Hypothalamus (tissue), 51 donors: ENCODE results near the gene NLRP9.
"Not testable (repeated sequence)": the region's sequence is repeated elsewhere in the genome, so short reads cannot be mapped to it uniquely, and the experiment has no call there.

ENCODE experiments used
- DNase-seq, 51 donors: peaks; one replicate each; lab custom pipeline; 2025; lab: John Stamatoyannopoulos, UW

The NLRP9 gene

DNA sequence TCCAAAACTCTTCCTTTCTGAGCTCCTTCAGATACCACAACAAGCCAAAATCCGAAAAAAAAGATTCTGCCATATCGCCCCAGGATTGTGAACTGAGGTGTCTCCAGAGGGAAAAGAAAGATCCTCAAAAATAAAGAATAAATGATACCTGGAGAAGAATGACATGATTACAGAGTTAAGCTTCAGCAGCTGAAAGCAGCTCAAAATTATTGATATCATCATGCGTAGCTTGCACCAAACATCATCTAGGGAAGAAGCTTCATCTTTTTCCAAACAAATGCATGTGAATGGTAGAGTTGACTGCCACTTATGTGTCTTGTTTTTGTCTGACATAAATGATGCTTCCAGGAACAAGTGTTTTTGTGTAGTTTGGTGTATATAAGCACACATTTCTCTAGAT is at the start of gene NLRP9:
TSS of gene NLRP9 (minus strand) at position 101 of the 400 bp plus-strand sequence. CDS start at position 73, 28 bp downstream.
- DNase-seq: no peak

DNA sequence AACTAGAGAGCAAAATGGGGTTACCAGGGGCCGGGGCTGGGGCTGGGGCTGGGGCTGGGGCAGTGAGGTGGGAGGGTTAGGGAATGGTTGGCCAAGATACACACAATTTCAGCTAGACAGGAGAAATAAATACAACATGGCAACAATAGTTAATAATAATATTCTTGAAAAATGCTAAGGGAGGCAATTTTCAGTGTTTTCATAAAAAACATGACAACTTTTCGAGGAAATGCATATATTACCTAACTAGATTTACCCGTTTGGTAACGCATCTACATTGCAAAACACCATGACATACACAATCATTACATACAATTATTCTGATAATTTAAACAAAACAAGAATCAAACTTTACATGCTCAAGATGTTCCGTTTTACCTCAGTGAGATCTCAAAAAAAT is 42.9 kb upstream of the NLRP9 start:
- no peak for DNase-seq

DNA sequence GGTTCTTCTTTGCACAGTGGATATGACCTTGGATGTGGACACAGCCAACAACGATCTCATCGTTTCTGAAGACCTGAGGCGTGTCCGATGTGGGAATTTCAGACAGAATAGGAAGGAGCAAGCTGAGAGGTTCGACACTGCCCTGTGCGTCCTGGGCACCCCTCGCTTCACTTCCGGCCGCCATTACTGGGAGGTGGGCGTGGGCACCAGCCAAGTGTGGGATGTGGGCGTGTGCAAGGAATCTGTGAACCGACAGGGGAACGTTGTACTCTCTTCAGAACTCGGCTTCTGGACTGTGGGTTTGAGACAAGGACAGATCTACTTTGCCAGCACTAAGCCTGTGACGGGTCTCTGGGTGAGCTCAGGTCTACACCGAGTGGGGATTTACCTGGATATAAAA is 40.1 kb upstream of the NLRP9 start:
- DNase-seq: no peak

DNA sequence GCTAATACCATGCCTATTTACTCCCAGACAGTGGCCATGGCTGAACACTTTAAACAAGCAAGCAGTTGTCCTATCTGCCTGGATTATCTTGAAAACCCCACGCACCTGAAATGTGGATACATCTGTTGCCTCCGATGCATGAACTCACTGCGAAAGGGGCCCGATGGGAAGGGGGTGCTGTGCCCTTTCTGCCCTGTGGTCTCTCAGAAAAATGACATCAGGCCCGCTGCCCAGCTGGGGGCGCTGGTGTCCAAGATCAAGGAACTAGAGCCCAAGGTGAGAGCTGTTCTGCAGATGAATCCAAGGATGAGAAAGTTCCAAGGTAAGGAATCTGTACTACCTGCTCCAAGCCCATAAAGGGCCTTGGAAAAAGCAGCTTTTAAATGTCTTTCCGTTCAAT is 39.3 kb upstream of the NLRP9 start:
- DNase-seq: no peak

DNA sequence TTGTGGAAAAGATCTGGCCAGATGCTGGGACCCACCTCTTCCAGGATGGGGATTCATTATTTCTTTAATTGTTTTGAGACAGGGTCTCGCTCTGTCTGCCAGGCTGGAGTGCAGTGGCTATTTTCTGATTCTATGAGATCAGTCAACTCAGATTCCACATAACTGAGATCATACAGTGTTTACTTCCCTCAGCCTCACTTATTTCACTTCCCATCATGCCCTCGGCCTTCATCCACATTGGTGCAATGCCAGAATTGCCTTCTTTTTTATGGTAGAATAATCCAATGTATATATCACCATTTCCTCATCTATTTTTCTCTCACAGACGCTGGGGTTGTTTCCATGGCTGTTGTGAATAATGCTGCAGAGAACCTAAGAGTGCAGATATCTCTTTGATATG is 31.4 kb upstream of the NLRP9 start:
- DNase-seq: not testable (repeated sequence)

DNA sequence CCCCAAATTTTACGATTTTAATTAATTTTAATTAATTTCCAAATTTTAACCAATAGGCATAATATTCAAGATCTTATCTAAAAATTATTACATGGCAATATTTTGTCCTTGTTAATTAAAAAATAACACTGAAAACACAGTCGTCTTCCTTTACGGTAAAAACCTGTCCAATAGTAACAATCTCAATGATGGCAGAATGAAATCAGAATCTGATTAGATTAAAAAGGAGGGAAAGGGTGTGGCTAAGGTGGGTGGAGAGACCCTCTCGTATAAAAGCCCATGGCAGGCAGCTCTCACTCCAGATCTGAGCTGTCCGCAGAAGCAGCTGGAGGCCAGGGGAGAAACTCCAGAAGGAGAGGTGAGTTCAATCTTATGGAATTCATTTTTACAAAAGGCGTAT is 30.6 kb upstream of the NLRP9 start, which contains the start of gene RFPL4AL1:
TSS of gene RFPL4AL1 (plus strand) at position 301 of the 400 bp plus-strand sequence. CDS start 2,687 bp downstream, outside the sequence.
- not testable (repeated sequence) for DNase-seq

DNA sequence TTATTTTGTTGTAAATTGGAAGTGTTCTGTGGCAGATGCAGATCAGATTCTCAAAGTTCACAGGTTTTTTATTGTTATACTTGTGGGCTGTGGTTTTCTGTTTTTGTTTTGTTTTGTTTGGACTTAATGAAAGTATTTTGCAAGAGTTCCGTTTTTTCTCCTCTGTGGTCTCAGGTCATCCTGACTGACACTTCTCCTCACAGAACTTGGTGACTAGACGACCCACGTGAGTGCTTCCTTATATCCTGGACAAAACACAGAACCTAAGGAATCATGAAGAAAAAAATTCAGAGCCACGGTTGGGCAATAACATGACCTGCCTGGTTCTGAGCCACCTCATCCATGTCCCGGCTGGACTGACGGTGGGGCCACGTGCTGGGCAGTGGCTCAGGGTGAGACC is 28.3 kb upstream of the NLRP9 start:
- DNase-seq: peak in 2 of 51 donors; percentile 0 to 32

DNA sequence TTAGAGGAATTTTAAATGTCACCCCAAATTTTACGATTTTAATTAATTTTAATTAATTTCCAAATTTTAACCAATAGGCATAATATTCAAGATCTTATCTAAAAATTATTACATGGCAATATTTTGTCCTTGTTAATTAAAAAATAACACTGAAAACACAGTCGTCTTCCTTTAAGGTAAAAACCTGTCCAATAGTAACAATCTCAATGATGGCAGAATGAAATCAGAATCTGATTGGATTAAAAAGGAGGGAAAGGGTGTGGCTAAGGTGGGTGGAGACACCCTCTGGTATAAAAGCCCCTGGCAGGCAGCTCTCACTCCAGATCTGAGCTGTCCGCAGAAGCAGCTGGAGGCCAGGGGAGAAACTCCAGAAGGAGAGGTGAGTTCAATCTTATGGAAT is 20.6 kb upstream of the NLRP9 start, which contains the start of gene RFPL4A:
TSS of gene RFPL4A (plus strand) at position 301 of the 400 bp plus-strand sequence. CDS start 2,704 bp downstream, outside the sequence.
- DNase-seq: not testable (repeated sequence)

DNA sequence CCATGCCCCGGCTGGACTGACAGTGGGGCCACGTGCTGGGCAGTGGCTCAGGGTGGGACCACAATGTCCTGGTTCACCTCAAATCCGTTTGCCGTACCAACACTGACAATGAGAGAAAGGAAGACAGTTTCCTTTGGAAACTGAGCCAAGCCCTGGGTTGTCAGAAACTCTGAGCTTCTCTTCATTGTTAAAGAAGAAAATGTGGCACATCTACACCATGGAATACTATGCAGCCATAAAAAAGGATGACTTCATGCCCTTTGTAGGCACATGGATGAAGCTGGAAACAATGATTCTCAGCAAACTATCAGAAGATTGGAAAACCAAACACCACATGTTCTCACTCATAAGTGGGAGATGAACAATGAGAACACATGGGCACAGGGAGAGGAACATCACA is 18.6 kb upstream of the NLRP9 start:
- DNase-seq: not testable (repeated sequence)

DNA sequence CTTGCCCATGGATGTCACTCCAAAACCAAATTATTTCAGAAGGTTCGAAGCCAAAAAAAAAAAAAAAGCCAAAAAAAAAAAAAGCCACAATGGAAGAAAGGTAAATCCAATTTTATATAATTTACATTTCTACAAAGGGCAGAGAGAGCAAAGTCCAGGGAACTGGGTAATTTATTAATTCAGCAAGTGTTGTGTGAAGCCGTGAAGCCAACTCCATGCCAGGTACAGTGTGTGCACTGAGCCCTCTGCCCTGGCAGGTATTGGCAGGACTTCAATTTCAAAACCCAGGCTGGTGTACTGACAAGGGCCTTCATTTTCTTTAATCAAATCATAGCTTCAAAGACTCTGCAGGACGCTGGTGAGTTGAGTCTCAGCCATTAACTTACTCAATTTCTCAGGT is 15.2 kb upstream of the NLRP9 start:
- no peak for DNase-seq

DNA sequence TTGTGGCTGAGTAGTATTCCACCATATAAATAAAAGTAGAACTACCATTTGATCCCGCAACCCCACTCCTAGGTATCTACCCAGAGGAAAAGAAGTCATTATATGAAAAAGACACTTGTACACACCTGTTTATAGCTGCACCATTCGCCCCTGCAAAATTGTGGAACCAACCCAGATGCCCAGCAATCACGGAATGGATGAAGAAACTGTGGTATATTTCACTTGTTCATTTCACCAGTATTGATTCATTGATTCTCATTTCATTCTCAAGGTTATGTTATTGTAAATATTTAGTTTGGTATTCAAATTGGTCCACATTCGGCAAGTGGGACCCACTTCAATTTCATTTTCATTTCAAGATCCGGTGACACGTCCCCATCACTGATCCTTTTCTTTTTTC is 12.5 kb upstream of the NLRP9 start:
- no peak for DNase-seq

DNA sequence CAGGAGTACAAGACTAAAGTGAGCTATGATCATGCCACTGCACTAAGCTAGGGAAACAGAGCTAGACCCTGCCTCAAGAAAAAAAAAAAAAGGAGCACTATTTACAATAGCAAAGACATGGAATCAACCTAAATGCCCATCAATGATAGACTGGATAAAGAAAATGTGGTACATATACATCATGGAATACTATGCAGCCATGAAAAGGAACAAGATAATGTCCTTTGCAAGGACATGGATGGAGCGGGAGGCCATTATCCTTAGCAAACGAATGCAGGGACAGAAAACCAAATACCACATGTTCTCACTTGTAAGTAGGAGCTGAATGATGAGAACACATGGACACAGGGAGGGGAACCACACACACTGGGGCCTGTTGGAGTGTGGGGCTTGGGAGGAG is 7.8 kb downstream of the NLRP9 start:
- DNase-seq: not testable (repeated sequence)

DNA sequence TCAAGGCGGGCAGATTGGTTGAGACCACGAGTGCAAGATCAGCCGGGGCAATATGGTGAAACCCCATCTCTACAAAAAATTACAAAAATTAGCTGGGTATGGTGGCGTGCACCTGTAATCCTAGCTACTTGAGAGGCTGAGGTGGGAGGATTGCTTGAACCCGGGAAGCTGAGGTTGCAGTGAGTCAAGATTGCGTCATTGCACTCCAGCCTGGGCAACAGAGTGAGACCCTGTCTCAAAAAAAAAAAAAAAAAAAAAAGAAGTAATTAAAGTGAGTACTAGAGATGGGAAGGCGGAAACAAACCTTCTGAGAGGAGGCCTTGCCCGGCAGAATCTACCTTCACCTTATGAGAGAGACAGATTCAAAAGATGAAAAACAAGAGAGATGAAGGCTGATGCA is 14.7 kb downstream of the NLRP9 start:
- no peak for DNase-seq

DNA sequence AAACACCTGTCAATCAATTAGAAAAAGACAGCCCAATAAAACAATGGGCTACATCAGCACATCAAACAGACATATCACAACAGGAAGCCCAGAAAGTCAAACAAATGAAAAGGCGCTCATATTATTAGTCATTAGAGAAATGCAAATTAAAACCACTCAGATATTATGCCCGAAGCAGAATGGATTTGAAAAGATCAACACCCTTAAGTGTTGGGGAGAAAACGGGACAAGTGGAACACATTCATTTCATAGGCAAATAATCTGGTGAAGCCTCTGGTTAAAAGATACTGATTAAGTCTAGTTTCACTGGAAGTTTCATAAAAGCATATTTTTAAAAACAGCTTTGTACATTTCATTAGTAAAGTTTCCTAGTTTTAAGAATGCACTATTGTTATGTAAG is 17.4 kb downstream of the NLRP9 start:
- no peak for DNase-seq

DNA sequence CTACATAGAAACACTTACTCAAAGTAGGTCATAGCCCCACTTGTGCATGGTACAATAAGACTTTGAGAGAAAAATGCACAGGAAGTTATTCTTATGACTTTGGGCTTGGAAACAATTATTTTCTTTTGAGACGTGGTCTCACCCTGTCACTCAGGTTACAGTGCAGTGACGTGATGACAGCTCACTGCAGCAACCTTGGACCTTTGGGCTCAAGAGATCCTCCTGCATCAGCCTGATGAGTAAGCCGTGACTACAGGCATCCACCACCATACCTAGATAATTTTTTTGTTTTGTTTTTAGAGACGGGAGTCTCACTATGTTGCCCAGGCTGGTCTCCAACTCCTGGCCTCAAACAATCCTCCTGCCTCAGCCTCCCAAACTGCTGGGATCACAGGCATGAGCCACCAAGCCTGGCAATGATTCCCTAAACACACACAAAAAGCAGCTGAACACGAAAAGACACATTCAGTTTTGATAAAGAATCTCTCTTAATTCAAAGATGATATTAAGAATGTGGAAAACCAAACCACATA is 17.9 kb downstream of the NLRP9 start:
- no peak for DNase-seq

DNA sequence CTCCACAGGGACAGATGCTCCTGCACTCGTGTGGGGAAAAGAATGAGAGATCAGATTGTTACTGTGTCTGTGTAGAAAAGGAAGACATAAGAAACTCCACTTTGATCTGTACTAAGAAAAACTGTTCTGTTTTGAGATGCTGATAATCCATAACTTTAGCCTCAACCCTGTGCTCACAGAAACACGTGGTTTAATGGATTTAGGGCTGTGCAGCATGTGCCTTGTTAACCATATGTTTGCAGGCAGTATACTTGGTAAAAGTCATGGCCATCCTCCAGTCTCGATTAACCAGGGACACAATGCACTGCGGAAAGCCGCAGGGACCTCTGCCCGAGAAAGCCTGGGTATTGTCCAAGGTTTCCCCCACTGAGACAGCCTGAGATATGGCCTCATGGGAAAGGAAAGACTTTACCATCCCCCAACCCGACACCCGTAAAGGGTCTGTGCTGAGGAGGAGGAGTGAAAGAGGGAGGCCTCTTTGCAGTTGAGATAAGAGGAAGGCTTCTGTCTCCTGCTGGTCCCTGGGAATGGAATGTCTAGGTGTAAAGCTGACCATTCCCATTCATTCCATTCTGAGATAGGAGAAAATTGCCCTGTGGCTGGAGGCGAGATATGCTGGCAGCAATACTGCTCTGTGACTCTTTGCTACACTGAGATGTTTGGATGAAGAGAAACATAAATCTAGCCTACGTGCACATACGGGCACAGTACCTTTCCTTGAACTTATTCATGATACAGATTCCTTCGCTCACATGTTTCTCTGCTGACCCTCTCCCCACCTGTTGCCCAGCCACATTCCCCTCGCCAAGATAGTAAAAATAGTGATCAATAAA is 20.1 kb downstream of the NLRP9 start:
- not testable (repeated sequence) for DNase-seq

DNA sequence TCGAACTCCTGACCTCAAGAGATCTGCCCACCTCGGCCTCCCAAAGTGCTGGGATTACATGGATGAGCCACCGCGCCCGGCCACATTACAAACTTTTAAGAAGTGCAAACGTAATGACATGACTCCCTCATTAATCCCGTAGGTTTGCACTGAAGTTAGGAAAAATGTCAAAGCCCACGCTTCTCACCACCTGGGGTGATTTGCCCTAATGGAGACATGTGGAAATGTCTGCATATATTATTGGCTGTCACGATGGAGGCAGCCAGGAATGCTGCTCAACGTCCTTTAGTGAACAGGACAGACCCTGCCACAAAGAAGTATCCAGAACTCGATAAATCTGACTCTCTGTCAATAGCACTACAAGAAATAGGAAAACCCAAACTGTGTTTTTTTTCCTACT is 21.0 kb downstream of the NLRP9 start:
- no peak for DNase-seq

DNA sequence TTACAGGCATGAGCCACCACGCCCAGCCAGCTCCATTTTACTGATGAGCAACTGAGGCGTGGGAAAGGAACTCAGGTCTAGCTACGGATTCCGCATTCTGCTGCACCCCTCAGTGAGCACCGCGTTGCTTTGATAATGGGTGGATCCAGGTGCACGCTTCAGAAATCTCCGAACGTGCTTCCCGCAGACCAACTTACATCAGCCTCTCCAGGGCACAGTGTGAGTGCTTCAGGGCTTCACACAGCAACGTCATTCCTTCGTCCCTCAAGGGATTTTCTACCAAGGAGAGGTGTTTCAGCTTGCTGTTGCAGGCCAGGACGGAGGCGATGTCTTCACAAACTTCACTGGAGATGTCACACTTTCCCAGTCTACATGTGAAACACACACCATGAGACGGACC is 21.7 kb downstream of the NLRP9 start:
- DNase-seq: no peak

DNA sequence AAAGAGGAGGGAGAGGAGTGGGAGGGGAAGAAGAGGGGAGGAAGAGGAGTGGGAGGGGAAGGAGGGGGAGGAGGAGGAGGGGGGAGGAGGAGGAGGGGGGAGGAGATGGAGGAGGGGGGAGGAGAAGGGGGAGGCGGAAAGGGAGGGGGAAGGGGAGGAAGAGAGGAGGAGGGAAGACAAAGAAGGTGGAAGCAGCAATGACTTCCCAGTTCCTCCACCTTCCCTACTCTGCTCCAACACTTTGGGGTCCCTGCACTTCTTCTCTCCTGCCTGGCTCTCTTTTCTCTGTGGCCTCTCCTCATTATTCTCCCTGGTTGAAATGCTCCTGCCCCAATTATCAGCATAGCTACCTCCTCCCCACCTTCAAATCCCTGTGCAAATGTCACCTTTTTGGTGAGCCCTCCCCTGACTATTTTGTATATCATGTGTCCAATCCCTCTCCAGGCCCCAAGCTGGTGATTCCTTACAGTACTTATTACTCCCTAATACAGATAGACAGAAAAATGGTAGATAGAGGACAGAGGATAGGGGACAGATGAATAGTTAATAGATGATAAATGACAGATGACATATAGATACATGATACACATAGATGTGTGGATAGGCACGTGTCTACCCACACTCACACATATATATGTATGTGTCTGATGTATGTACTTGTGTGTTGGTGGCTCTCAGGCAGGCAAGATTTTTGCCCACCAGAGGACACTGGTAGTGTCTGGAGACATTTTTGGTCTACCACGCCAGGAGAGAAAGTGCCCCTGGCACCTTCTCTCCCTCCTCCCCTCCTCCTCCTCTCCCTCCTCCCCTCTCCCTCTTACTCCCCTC is 25.2 kb downstream of the NLRP9 start:
- no peak for DNase-seq

DNA sequence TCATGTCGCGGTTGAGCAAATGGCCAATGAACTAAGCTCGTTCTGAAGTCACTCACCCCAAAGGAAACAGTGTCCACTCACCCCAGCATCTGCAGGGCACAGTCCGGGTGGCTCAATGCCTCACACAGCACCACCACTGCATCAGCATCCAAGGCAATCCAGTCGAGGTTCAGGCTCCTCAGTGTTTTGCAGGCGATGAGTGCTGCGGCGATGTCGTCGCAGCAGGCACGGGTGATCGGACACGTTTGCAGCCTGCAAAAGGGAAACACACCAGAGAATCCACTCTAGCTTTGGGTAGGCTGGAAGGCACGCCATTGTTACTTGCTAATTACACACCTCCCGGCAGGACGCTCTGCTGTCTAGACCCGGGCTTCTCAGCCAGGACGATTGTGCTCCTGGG is 26.5 kb downstream of the NLRP9 start:
- DNase-seq: no peak

DNA sequence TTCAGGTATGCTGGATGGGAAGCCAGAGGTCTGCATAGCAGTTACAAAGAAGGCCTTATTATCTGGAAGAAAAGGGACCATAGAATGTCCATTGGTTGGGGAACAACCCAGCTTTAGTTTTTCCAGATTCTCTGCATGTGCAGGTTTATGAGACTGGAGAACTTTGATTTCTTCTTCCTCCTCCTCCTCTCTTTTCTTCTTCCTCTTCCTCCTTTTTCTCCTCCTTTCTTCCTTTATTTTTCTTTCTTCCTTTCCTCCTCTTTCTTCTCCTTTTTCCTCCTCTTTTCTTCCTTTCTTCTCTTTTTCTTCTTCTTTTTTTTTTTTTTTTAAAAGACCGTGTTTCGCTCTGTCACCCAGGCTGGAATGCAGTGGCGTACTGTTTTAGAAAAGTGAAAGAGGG is 32.2 kb downstream of the NLRP9 start:
- DNase-seq: no peak
